Thyroid gland (tissue), 4 donors: Measurements from ENCODE around the gene ACBD4. TPM values are rescaled to one million over a fixed set of nuclear protein-coding genes. Genes with fewer than 3 reads are reported as not detected.

Experiments used
- DNase-seq, 2 donors: peaks; one replicate each; pipeline ENCODE4 v3.0.0-alpha.2; 2019
- H3K27ac ChIP-seq, 3 donors: fragments of 200-600 bp; sonication (generic); 1 replicate in 2 of 3; 2 replicates in 1 of 3; pipeline ENCODE4 v1.5.1; 2016 to 2019; ENCODE audit warnings: mild to moderate bottlenecking in 1 of 3, moderate library complexity in 1 of 3
- H3K27me3 ChIP-seq: fragments of 200-600 bp; sonication (generic); one replicate; pipeline ENCODE4 v1.5.1; 2019
- H3K36me3 ChIP-seq, 2 donors: fragments of 200-600 bp; sonication (generic); one replicate each; pipeline ENCODE4 v1.5.1; 2016 to 2019
- H3K4me1 ChIP-seq, 2 donors: fragments of 200-600 bp; sonication (generic); one replicate each; pipeline ENCODE4 v1.5.1; 2017 to 2019
- H3K4me3 ChIP-seq, 3 donors: fragments of 200-600 bp; sonication (generic); replicated peaks in 1 of 3; 1 replicate in 2 of 3; 2 replicates in 1 of 3; pipeline ENCODE4 v1.5.1; 2016; ENCODE audit warnings: mild to moderate bottlenecking in 1 of 3
- H3K9me3 ChIP-seq: fragments of 200-600 bp; sonication (generic); one replicate; pipeline ENCODE4 v1.5.1; 2017
- CTCF ChIP-seq, 6 experiments: fragments of 200-600 bp in 3 of 6; fragments of 450-650 bp in 3 of 6; sonication (generic) in 3 of 6; IDR thresholded peaks; one replicate each; pipeline ENCODE4 v1.5.1; 2016 to 2019; ENCODE audit warnings: antibody characterized with exemption in 6 of 6, mild to moderate bottlenecking in 2 of 6, inconsistent platforms in 1 of 6, moderate library complexity in 1 of 6
- POLR2A ChIP-seq, 2 donors: fragments of 450-650 bp; IDR thresholded peaks; one replicate each; pipeline ENCODE4 v1.6.1; 2017; ENCODE audit warnings: antibody characterized with exemption in 2 of 2, mild to moderate bottlenecking in 2 of 2, moderate library complexity in 1 of 2
- WGBS, 2 donors: methylation state at CpG; one replicate each; pipeline ENCODE4 v1.1.5; 2017; 5-methylcytosine and 5-hydroxymethylcytosine counted together
- intact Hi-C: fragments of 100-400 bp; cut with DNase I; formaldehyde crosslinking; loops from one replicate; pipeline ENCODE4 v1.15.1; 2023
- total RNA-seq, 4 donors: library from RNA; depleted of rRNA; stranded (reverse); fragments of >200 nt; gene quantifications; one replicate each; pipeline ENCODE4 v1.2.3, GENCODE V29; 2016

ACBD4 gene
- total RNA-seq, 4 donors from 2014 or later = 16.7 to 20.4 (median 17.7) TPM

GRCh38 chr17:45106582-45106981, 28.9 kb upstream of the ACBD4 start:
- H3K4me3 ChIP-seq = no peak overlapping the region
- H3K9me3 ChIP-seq = no peaks in the 10 kb centered on the region
- intact Hi-C loops = no loop called here
- H3K27me3 ChIP-seq = no peaks in the 10 kb centered on the region
- 85 to 95% methylated on average over 2 to 5 of the region's 5 CpGs for WGBS, 2 donors
- H3K36me3 ChIP-seq = peaks cover 56 to 58% of the 10 kb centered on the region in 2 donors
- DNase-seq = no peak
- H3K27ac ChIP-seq = no peak overlapping the region
- H3K4me1 ChIP-seq = peaks cover 18 to 41% of the 10 kb centered on the region in 2 donors
- TF ChIP-seq POLR2A (IDR thresholded peaks at IDR 0.05) (no peak), CTCF (IDR thresholded peaks at IDR 0.05) (no peak)

- no peak for TF ChIP-seq CTCF (IDR thresholded peaks at IDR 0.05)
- TF ChIP-seq POLR2A (IDR thresholded peaks at IDR 0.05) = no peak
- Histone ChIP-seq H3K36me3 (peaks cover 52 to 55% of the 10 kb centered on the region in 2 donors), H3K4me1 (peaks cover 26 to 41% of the 10 kb centered on the region in 2 donors), H3K27me3 (no peaks in the 10 kb centered on the region), H3K9me3 (no peaks in the 10 kb centered on the region), H3K4me3 (no peak overlapping the region), H3K27ac (no peak overlapping the region)
- 71 to 84% methylated on average over 7 to 12 of the region's 13 CpGs for WGBS, 2 donors
- no peak for DNase-seq
- intact Hi-C loops = no loop called here
Measured at GRCh38 chr17:45107293-45108010, 28.0 kb upstream of the ACBD4 start.

GRCh38 chr17:45108051-45108450, 27.4 kb upstream of the ACBD4 start:
- H3K4me3 ChIP-seq = no peak overlapping the region
- peaks cover 48 to 52% of the 10 kb centered on the region in 2 donors for H3K36me3 ChIP-seq
- no peaks in the 10 kb centered on the region for H3K9me3 ChIP-seq
- peaks cover 26 to 35% of the 10 kb centered on the region in 2 donors for H3K4me1 ChIP-seq
- DNase-seq = no peak
- WGBS, 2 donors = 85 to 86% methylated on average over 9 of the region's 9 CpGs
- intact Hi-C loops = no loop called here
- H3K27ac ChIP-seq = no peak overlapping the region
- no peak for TF ChIP-seq POLR2A (IDR thresholded peaks at IDR 0.05)
- no peak for TF ChIP-seq CTCF (IDR thresholded peaks at IDR 0.05)
- no peaks in the 10 kb centered on the region for H3K27me3 ChIP-seq

- H3K27me3 ChIP-seq = no peaks in the 10 kb centered on the region
- WGBS, 2 donors = 62 to 74% methylated on average over 9 to 12 of the region's 12 CpGs
- H3K36me3 ChIP-seq = peaks cover 40 to 44% of the 10 kb centered on the region in 2 donors
- peak in 1 of 6 experiments; percentile 6 for TF ChIP-seq CTCF (IDR thresholded peaks at IDR 0.05)
- no peak for TF ChIP-seq POLR2A (IDR thresholded peaks at IDR 0.05)
- intact Hi-C loops = no loop called here
- no peak overlapping the region for H3K4me3 ChIP-seq
- H3K27ac ChIP-seq = peak overlapping the region in 2 of 3 donors; percentile 3 to 58
- no peaks in the 10 kb centered on the region for H3K9me3 ChIP-seq
- peaks cover 26 to 30% of the 10 kb centered on the region in 2 donors for H3K4me1 ChIP-seq
- DNase-seq = peak; percentile 73 to 75
Measured at GRCh38 chr17:45108595-45109521, 26.6 kb upstream of the ACBD4 start.
